HepG2 (cell line): ENCODE data around the gene SCYL1. TPM values are rescaled to one million over a fixed set of nuclear protein-coding genes. Genes with fewer than 3 reads are reported as not detected.

Source experiments
- ERF ChIP-seq: IDR thresholded peaks from 2 replicates; pipeline ENCODE4 v1.6.1; 2018; ENCODE audit warnings: missing biosample characterization, missing genetic modification reagents
- ETV5 ChIP-seq: IDR thresholded peaks from 2 replicates; pipeline ENCODE4 v1.6.1; 2018; ENCODE audit warnings: missing biosample characterization, missing genetic modification reagents, inconsistent platforms, borderline replicate concordance
- IKZF1 ChIP-seq: fragments of 450-650 bp; IDR thresholded peaks from 2 replicates; pipeline ENCODE4 v1.7.1; 2016
- RFXAP ChIP-seq: sonication (generic); formaldehyde crosslinking; IDR thresholded peaks from 2 replicates; pipeline ENCODE4 v1.4.0; 2020; ENCODE audit warnings: missing genetic modification reagents, borderline replicate concordance
- SOX13 ChIP-seq, 3 experiments: fragments of 450-650 bp in 1 of 3; sonication (generic) in 1 of 3; formaldehyde crosslinking in 1 of 3; IDR thresholded peaks in 2 of 3; conservative IDR thresholded peaks in 1 of 3; 2 replicates each; pipeline versions ENCODE4 v1.5.0 to v1.6.1; 2016 to 2020; ENCODE audit warnings: antibody characterized with exemption in 1 of 3, mild to moderate bottlenecking in 1 of 3, missing compliant biosample characterization in 1 of 3, missing genetic modification reagents in 1 of 3, moderate library complexity in 1 of 3
- SOX5 ChIP-seq: IDR thresholded peaks from 2 replicates; pipeline ENCODE4 v1.6.1; 2016; ENCODE audit warnings: borderline replicate concordance
- THYN1 ChIP-seq: sonication (generic); formaldehyde crosslinking; IDR thresholded peaks from 2 replicates; pipeline ENCODE4 v1.8.1; 2023; ENCODE audit warnings: low read depth, mild to moderate bottlenecking, moderate library complexity, missing genetic modification reagents, borderline replicate concordance
- ZNF3 ChIP-seq: IDR thresholded peaks from 2 replicates; pipeline ENCODE4 v1.7.0; 2017; ENCODE audit warnings: inconsistent platforms
- ZNF510 ChIP-seq: sonication (generic); formaldehyde crosslinking; IDR thresholded peaks from 2 replicates; pipeline ENCODE4 v1.4.0; 2020; ENCODE audit warnings: low read depth, mild to moderate bottlenecking, missing genetic modification reagents
- polyA plus RNA-seq, 8 experiments: library from polyadenylated mRNA; depleted of rRNA in 3 of 8; stranded (reverse) in 7 of 8; unstranded in 1 of 8; fragments of >200 nt; fragmentation: Illumina TruSeq in 4 of 8; extraction: Trizol in 4 of 8; gene quantifications; 2 replicates each; pipeline versions ENCODE4 v1.2.1 to v1.2.3, GENCODE V29; 2011 to 2016; ENCODE audit warnings: low read depth in 4 of 8, missing spikeins in 1 of 8, mixed read lengths in 1 of 8; ENCODE audit not compliant: insufficient read depth in 1 of 8
- total RNA-seq, 5 experiments: library from RNA; depleted of rRNA; stranded (reverse); fragments of >200 nt; fragmentation: Illumina TruSeq; extraction: Trizol; gene quantifications; 2 replicates each; pipeline ENCODE4 v1.2.3, GENCODE V29; 2016; ENCODE audit warnings: low read depth in 1 of 5
- TF ChIP-seq, protein P1 (sequence below): sonication (generic); formaldehyde crosslinking; IDR thresholded peaks from 2 replicates; pipeline ENCODE4 v1.5.0; 2020; ENCODE audit warnings: missing genetic modification reagents
- TF ChIP-seq, protein P2 (sequence below): IDR thresholded peaks from 2 replicates; pipeline ENCODE4 v1.6.1; 2018; ENCODE audit warnings: missing genetic modification reagents, mild to moderate bottlenecking, missing compliant biosample characterization
- TF ChIP-seq, protein P3 (sequence below): sonication (generic); formaldehyde crosslinking; IDR thresholded peaks from 2 replicates; pipeline ENCODE4 v1.5.1; 2020; ENCODE audit warnings: mild to moderate bottlenecking, missing genetic modification reagents, moderate library complexity
- TF ChIP-seq, protein P4 (sequence below), 2 experiments: sonication (generic) in 1 of 2; formaldehyde crosslinking in 1 of 2; IDR thresholded peaks; 2 replicates each; pipeline versions ENCODE4 v1.4.0 to v1.6.1; 2018 to 2020; ENCODE audit warnings: missing genetic modification reagents in 2 of 2, borderline replicate concordance in 1 of 2, low read depth in 1 of 2, mild to moderate bottlenecking in 1 of 2, missing biosample characterization in 1 of 2
- TF ChIP-seq, protein P5 (sequence below): IDR thresholded peaks from 2 replicates; pipeline ENCODE4 v1.6.1; 2012; ENCODE audit warnings: inconsistent platforms
- TF ChIP-seq, protein P6 (sequence below): sonication (generic); formaldehyde crosslinking; IDR thresholded peaks from 2 replicates; pipeline ENCODE4 v1.5.1; 2020; ENCODE audit warnings: missing genetic modification reagents, mild to moderate bottlenecking, borderline replicate concordance

Gene SCYL1
- total and polyA plus RNA-seq, 2 of the 13 experiments (the other 11 are each of a cell fraction or from before 2014, with no cell fraction given): 65.9 to 103 TPM

DNA sequence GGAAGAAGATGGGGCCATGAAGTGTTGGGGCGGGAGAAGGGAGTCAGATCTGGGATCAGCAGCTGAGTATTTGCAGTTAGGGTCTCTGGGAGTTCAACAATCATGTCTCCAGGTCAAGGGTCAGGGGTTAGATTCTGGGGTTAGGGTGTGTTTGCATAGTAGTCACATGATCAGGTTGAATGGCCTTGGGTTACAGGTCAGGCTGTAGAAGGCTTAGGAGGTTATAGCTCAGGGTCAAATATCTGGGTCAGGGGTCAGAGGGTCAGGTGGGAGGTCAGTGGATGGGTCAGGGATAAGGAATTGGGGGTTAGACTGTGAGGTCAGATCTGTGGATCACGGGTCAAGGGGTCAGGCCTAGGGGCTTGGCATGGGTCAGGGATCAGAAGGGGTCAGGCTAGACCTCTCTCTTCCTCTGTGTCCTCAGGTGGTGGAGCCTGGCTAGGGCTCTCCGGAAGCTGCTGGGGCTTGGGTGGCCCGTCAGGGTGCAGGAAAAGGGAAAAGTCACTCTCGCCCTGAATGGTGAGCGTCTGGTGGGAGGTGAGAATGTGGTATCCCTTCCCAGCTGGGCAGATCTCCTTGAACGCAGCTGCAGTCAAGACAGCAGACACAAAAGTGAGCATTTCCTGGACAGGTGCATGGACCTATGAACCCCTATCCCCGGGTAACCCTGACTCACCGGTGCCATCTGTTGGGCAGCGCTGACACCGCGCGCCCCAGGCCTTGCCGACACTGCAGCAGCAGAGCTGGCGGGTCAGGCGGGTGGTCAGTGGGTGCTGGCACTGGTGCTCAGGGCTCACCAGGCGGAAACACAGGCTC is 26.9 kb downstream of the SCYL1 start (continued):
- TF ChIP-seq, protein P1, sequence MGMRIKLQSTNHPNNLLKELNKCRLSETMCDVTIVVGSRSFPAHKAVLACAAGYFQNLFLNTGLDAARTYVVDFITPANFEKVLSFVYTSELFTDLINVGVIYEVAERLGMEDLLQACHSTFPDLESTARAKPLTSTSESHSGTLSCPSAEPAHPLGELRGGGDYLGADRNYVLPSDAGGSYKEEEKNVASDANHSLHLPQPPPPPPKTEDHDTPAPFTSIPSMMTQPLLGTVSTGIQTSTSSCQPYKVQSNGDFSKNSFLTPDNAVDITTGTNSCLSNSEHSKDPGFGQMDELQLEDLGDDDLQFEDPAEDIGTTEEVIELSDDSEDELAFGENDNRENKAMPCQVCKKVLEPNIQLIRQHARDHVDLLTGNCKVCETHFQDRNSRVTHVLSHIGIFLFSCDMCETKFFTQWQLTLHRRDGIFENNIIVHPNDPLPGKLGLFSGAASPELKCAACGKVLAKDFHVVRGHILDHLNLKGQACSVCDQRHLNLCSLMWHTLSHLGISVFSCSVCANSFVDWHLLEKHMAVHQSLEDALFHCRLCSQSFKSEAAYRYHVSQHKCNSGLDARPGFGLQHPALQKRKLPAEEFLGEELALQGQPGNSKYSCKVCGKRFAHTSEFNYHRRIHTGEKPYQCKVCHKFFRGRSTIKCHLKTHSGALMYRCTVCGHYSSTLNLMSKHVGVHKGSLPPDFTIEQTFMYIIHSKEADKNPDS (CRISPR knock-in tag): 0 out of 2 replicates have a peak, but pooled peaks have one; percentile 13
- TF ChIP-seq, protein P2, sequence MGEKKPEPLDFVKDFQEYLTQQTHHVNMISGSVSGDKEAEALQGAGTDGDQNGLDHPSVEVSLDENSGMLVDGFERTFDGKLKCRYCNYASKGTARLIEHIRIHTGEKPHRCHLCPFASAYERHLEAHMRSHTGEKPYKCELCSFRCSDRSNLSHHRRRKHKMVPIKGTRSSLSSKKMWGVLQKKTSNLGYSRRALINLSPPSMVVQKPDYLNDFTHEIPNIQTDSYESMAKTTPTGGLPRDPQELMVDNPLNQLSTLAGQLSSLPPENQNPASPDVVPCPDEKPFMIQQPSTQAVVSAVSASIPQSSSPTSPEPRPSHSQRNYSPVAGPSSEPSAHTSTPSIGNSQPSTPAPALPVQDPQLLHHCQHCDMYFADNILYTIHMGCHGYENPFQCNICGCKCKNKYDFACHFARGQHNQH: peak; percentile 42; the same call in 1 of the 2 replicates
- peak; percentile 40; the same call in 1 of the 2 replicates for TF ChIP-seq ETV5 (CRISPR knock-in tag)
- peak; percentile 28; the same call in 1 of the 2 replicates for TF ChIP-seq SOX5 (CRISPR knock-in tag)
- TF ChIP-seq, protein P3, sequence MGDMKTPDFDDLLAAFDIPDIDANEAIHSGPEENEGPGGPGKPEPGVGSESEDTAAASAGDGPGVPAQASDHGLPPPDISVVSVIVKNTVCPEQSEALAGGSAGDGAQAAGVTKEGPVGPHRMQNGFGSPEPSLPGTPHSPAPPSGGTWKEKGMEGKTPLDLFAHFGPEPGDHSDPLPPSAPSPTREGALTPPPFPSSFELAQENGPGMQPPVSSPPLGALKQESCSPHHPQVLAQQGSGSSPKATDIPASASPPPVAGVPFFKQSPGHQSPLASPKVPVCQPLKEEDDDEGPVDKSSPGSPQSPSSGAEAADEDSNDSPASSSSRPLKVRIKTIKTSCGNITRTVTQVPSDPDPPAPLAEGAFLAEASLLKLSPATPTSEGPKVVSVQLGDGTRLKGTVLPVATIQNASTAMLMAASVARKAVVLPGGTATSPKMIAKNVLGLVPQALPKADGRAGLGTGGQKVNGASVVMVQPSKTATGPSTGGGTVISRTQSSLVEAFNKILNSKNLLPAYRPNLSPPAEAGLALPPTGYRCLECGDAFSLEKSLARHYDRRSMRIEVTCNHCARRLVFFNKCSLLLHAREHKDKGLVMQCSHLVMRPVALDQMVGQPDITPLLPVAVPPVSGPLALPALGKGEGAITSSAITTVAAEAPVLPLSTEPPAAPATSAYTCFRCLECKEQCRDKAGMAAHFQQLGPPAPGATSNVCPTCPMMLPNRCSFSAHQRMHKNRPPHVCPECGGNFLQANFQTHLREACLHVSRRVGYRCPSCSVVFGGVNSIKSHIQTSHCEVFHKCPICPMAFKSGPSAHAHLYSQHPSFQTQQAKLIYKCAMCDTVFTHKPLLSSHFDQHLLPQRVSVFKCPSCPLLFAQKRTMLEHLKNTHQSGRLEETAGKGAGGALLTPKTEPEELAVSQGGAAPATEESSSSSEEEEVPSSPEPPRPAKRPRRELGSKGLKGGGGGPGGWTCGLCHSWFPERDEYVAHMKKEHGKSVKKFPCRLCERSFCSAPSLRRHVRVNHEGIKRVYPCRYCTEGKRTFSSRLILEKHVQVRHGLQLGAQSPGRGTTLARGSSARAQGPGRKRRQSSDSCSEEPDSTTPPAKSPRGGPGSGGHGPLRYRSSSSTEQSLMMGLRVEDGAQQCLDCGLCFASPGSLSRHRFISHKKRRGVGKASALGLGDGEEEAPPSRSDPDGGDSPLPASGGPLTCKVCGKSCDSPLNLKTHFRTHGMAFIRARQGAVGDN (CRISPR knock-in tag): peak; percentile 75
- TF ChIP-seq, protein P4, sequence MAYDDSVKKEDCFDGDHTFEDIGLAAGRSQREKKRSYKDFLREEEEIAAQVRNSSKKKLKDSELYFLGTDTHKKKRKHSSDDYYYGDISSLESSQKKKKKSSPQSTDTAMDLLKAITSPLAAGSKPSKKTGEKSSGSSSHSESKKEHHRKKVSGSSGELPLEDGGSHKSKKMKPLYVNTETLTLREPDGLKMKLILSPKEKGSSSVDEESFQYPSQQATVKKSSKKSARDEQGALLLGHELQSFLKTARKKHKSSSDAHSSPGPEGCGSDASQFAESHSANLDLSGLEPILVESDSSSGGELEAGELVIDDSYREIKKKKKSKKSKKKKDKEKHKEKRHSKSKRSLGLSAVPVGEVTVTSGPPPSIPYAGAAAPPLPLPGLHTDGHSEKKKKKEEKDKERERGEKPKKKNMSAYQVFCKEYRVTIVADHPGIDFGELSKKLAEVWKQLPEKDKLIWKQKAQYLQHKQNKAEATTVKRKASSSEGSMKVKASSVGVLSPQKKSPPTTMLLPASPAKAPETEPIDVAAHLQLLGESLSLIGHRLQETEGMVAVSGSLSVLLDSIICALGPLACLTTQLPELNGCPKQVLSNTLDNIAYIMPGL (CRISPR knock-in tag; IDR thresholded peaks at IDR 0.05; ENCODE audit: borderline replicate concordance in 1 of 2, low read depth in 1 of 2): 0 out of 4 replicates have a peak, but pooled peaks have one; percentile 34 to 42
- TF ChIP-seq, protein P5, sequence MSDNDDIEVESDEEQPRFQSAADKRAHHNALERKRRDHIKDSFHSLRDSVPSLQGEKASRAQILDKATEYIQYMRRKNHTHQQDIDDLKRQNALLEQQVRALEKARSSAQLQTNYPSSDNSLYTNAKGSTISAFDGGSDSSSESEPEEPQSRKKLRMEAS: 0 out of 2 replicates have a peak, but pooled peaks have one; percentile 42
- TF ChIP-seq IKZF1: no peak
- TF ChIP-seq ZNF510 (CRISPR knock-in tag): no peak
- no peak for TF ChIP-seq ZNF3
- no peak for TF ChIP-seq THYN1 (CRISPR knock-in tag)
- TF ChIP-seq RFXAP: peak; percentile 22; the same call in 1 of the 2 replicates
- no peak for TF ChIP-seq ERF (CRISPR knock-in tag)
- no peak for TF ChIP-seq SOX13 (IDR thresholded peaks at IDR 0.05)
- 0 out of 4 replicates have a peak, but pooled peaks of 1 of the 2 experiments have one; percentile 11 for TF ChIP-seq SOX13 (CRISPR knock-in tag; conservative IDR thresholded peaks at IDR 0.05 in 1 of 2, IDR thresholded peaks at IDR 0.05 in 1 of 2)
- TF ChIP-seq, protein P6, sequence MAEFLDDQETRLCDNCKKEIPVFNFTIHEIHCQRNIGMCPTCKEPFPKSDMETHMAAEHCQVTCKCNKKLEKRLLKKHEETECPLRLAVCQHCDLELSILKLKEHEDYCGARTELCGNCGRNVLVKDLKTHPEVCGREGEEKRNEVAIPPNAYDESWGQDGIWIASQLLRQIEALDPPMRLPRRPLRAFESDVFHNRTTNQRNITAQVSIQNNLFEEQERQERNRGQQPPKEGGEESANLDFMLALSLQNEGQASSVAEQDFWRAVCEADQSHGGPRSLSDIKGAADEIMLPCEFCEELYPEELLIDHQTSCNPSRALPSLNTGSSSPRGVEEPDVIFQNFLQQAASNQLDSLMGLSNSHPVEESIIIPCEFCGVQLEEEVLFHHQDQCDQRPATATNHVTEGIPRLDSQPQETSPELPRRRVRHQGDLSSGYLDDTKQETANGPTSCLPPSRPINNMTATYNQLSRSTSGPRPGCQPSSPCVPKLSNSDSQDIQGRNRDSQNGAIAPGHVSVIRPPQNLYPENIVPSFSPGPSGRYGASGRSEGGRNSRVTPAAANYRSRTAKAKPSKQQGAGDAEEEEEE (CRISPR knock-in tag): peak; percentile 13; the same call in 1 of the 2 replicates
